Loucy (cell line): Measurements from ENCODE around the gene TUBA4A.
"Not testable (repeated sequence)": the region's sequence is repeated elsewhere in the genome, so short reads cannot be mapped to it uniquely, and the experiment has no call there.

Experiments
- H2AFZ ChIP-seq: fragments of 200-600 bp; sonication (generic); 2 replicates; pipeline ENCODE4 v1.6.0; 2016; ENCODE audit warnings: antibody characterized with exemption, mild to moderate bottlenecking, low read length, moderate library complexity
- H3F3A ChIP-seq: fragments of 200-600 bp; 2 replicates; pipeline ENCODE4 v1.6.0; 2016; ENCODE audit warnings: antibody characterized with exemption, low read depth, mild to moderate bottlenecking
- H3K27me3 ChIP-seq: fragments of 200-600 bp; sonication (generic); 2 replicates; pipeline ENCODE4 v1.6.1; 2014; ENCODE audit warnings: low read length, mild to moderate bottlenecking; ENCODE audit not compliant: insufficient read depth, poor library complexity, severe bottlenecking
- H3K36me3 ChIP-seq: fragments of 200-600 bp; sonication (generic); 2 replicates; pipeline ENCODE4 v1.6.1; 2016; ENCODE audit warnings: low read length; ENCODE audit not compliant: insufficient read depth
- H3K4me1 ChIP-seq: fragments of 200-600 bp; sonication (generic); 2 replicates; pipeline ENCODE4 v1.5.1; 2014; ENCODE audit warnings: low read length, mild to moderate bottlenecking; ENCODE audit not compliant: insufficient read depth, poor library complexity, severe bottlenecking
- H3K4me2 ChIP-seq: fragments of 200-600 bp; sonication (generic); 2 replicates; pipeline ENCODE4 v1.6.0; 2014; ENCODE audit warnings: antibody characterized with exemption, low read length, low read depth, mild to moderate bottlenecking; ENCODE audit not compliant: poor library complexity, severe bottlenecking
- H3K4me3 ChIP-seq: fragments of 200-600 bp; sonication (generic); 2 replicates; pipeline ENCODE4 v1.5.1; 2014; ENCODE audit warnings: low read length, mild to moderate bottlenecking, mixed read lengths; ENCODE audit not compliant: poor library complexity, severe bottlenecking
- H3K79me2 ChIP-seq: fragments of 200-600 bp; sonication (generic); 2 replicates; pipeline ENCODE4 v1.6.1; 2014; ENCODE audit warnings: low read length; ENCODE audit not compliant: insufficient read depth
- H3K9ac ChIP-seq: fragments of 200-600 bp; sonication (generic); 2 replicates; pipeline ENCODE4 v1.6.0; 2014; ENCODE audit warnings: mild to moderate bottlenecking, low read depth, low read length, moderate library complexity; ENCODE audit not compliant: poor library complexity, severe bottlenecking
- H3K9me2 ChIP-seq: fragments of 200-600 bp; sonication (generic); replicated peaks from 2 replicates; pipeline ENCODE4 v1.6.1; 2016; ENCODE audit warnings: low read depth, low read length, mixed read lengths
- H3K9me3 ChIP-seq: fragments of 200-600 bp; sonication (generic); 2 replicates; pipeline ENCODE4 v1.6.1; 2014; ENCODE audit warnings: mild to moderate bottlenecking, antibody characterized with exemption, low read length, low read depth; ENCODE audit not compliant: insufficient read depth
- H4K20me1 ChIP-seq: fragments of 200-600 bp; sonication (generic); 2 replicates; pipeline ENCODE4 v1.6.0; 2014; ENCODE audit warnings: antibody characterized with exemption, low read length, mild to moderate bottlenecking; ENCODE audit not compliant: insufficient read depth, poor library complexity, severe bottlenecking
- CTCF ChIP-seq: fragments of 200-600 bp; sonication (generic); conservative IDR thresholded peaks from 2 replicates; pipeline ENCODE4 v1.5.1; 2014; ENCODE audit warnings: mild to moderate bottlenecking, antibody characterized with exemption, low read length
- EZH2phosphoT487 ChIP-seq: fragments of 200-600 bp; IDR thresholded peaks from 2 replicates; pipeline ENCODE4 v1.6.1; 2018; ENCODE audit warnings: antibody characterized with exemption, mild to moderate bottlenecking, moderate library complexity, borderline replicate concordance

The TUBA4A gene

DNA sequence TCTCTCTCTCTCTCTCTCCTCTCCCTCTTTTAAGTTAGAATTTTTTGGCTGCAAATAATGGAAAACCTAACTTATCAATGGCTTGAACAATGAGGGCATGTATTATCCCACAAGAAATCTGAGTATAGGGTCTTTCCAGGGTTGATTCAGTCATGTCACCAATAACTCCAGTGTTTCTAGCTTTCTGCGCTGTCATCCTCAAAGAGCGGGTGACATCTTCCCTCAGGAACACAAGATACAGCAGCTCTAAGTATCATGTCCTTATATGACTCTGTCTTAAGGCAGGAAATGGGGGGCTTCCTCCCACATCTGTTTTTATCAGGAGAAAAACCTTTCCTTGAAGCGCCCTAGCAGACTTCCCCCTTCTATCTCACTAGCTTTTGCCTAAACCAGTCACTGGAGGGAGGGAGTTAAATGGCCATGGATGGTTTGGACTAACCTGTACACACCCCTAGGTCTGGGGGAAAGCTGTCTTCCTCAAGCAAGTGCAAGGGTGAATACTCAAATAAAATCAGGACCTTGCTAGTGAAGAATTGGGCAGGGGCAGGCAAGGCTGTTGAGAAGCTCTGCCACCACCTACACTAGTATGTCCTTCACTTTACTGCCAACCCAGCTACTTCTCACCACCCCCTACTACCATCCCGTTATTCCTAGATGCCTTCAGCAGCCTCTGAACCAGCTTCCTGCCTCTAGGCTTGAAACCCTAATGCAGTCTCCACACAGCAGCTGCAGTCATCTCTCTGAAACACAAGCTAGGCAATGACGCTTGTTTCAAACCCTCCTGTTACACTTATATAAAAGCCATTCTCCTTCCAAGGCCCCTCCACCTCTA lies 7.5 kb upstream of the TUBA4A start:
- no peaks in the 10 kb centered on the region for H3K27me3 ChIP-seq
- H3K4me2 ChIP-seq: no peak overlapping the region
- no peaks in the 10 kb centered on the region for H3F3A ChIP-seq
- H3K4me3 ChIP-seq: no peak overlapping the region
- peaks cover 4% of the 10 kb centered on the region for H3K4me1 ChIP-seq
- no peak overlapping the region for H2AFZ ChIP-seq
- no peaks in the 10 kb centered on the region for H3K36me3 ChIP-seq
- no peak for TF ChIP-seq CTCF
- no peak for TF ChIP-seq EZH2phosphoT487
- H3K9ac ChIP-seq: no peak overlapping the region
- no peaks in the 10 kb centered on the region for H4K20me1 ChIP-seq
- no peaks in the 10 kb centered on the region for H3K79me2 ChIP-seq
- no peaks in the 10 kb centered on the region for H3K9me3 ChIP-seq
- no peaks in the 10 kb centered on the region for H3K9me2 ChIP-seq

GRCh38 chr2:219258942-219259341 lies 5.2 kb upstream of the TUBA4A start:
- peaks cover 11% of the 10 kb centered on the region for H3K4me1 ChIP-seq

DNA sequence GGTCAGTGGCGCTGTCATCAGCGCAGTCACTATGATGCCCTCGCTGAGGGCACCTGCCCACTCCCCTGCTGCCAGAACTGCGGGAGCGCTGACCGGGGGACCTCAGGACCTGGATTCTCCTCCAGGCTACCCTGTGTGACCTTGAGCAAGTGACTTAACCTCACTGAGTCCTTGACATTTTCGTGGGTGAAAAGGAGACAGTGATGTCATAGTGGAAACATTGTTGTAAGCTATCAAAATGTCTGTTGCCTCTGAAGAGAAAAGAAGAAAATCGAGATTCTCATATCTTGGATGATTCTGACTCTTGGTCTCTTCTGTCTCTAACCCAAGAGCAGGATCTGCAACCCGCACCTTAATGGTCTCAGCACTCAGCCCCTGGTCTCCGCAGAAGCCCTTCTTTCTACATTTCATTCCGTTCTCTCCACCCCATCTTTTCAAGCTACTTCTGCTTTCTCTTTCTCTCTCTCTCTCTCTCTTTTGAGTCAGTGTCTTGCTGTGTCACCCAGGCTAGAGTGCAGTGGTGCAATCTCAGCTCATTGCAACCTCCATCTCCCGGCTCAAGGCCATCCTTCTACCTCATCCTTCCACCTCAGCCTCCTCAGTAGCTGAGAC lies 978 bp upstream of the TUBA4A start:
- Histone ChIP-seq H3K9ac (no peak overlapping the region), H3K27me3 (peaks cover 45% of the 10 kb centered on the region)

More at GRCh38 chr2:219258942-219259341, 5.2 kb upstream of the TUBA4A start:
- H3K27me3 ChIP-seq: peaks cover 22% of the 10 kb centered on the region
- H3K9ac ChIP-seq, H3K9me2 ChIP-seq, H3K79me2 ChIP-seq, H3K4me2 ChIP-seq, H3K4me3 ChIP-seq, H3K36me3 ChIP-seq, H2AFZ ChIP-seq, H3K9me3 ChIP-seq, H4K20me1 ChIP-seq, H3F3A ChIP-seq: not testable (repeated sequence)

More for the DNA sequence above, 978 bp upstream of the TUBA4A start:
- Histone ChIP-seq H4K20me1 (no peaks in the 10 kb centered on the region), H2AFZ (peak overlapping the region; percentile 42), H3F3A (no peaks in the 10 kb centered on the region), H3K4me2 (peak overlapping the region; percentile 85), H3K9me2 (no peaks in the 10 kb centered on the region), H3K4me3 (peak overlapping the region; percentile 73), H3K79me2 (no peaks in the 10 kb centered on the region), H3K36me3 (no peaks in the 10 kb centered on the region), H3K4me1 (peaks cover 33% of the 10 kb centered on the region), H3K9me3 (no peaks in the 10 kb centered on the region)
- no peak for TF ChIP-seq EZH2phosphoT487
- no peak for TF ChIP-seq CTCF
